ENCODE results near the gene ZC3H7A. TPM values are rescaled to one million over a fixed set of nuclear protein-coding genes. Genes with fewer than 3 reads are reported as not detected.

ZC3H7A gene
- total RNA-seq, 4 donors from 2014 or later: 16.6 to 34.1 (median 30.2) TPM

- WGBS, 2 donors: 67 to 84% methylated on average over 3 of the region's 3 CpGs
- no peaks in the 10 kb centered on the region for H3K27me3 ChIP-seq
- peaks cover 0 to 7% (median 0%) of the 10 kb centered on the region in 3 donors for H3K4me1 ChIP-seq
- no peak for TF ChIP-seq POLR2A (IDR thresholded peaks at IDR 0.05)
- no peak for TF ChIP-seq CTCF (IDR thresholded peaks at IDR 0.05)
- no peak overlapping the region for H3K27ac ChIP-seq
- H3K36me3 ChIP-seq: peaks cover 6 to 99% (median 13%) of the 10 kb centered on the region in 3 donors
- H3K4me3 ChIP-seq: no peak overlapping the region
- intact Hi-C loops (cut with DNase I): no loop called here
- no peak for DNase-seq
- H3K9me3 ChIP-seq: no peaks in the 10 kb centered on the region
Measured at GRCh38 chr16:11722468-11722808, 74.6 kb downstream of the ZC3H7A start.

- Histone ChIP-seq H3K27ac (no peak overlapping the region), H3K4me3 (no peak overlapping the region), H3K27me3 (no peaks in the 10 kb centered on the region), H3K4me1 (peaks cover 0 to 7% (median 0%) of the 10 kb centered on the region in 3 donors), H3K9me3 (no peaks in the 10 kb centered on the region), H3K36me3 (peaks cover 6 to 100% (median 13%) of the 10 kb centered on the region in 3 donors)
- intact Hi-C loops (cut with DNase I): no loop called here
- WGBS, 2 donors: 83 to 90% methylated on average over 4 of the region's 4 CpGs
- TF ChIP-seq POLR2A (IDR thresholded peaks at IDR 0.05) (no peak), CTCF (IDR thresholded peaks at IDR 0.05) (no peak)
- DNase-seq: no peak
Measured at GRCh38 chr16:11721781-11722467, 75.1 kb downstream of the ZC3H7A start.

- intact Hi-C loops (cut with DNase I): loop anchor here (5.0 to 10.0 kb wide), 3 partner anchors 75 to 755 kb away; no protein-coding TSS in a partner anchor
- peaks cover 6 to 94% (median 7%) of the 10 kb centered on the region in 3 donors for H3K36me3 ChIP-seq
- no peak overlapping the region for H3K27ac ChIP-seq
- no peak for DNase-seq
- no peaks in the 10 kb centered on the region for H3K27me3 ChIP-seq
- no peak overlapping the region for H3K4me3 ChIP-seq
- peaks cover 0 to 18% (median 0%) of the 10 kb centered on the region in 3 donors for H3K4me1 ChIP-seq
- no peaks in the 10 kb centered on the region for H3K9me3 ChIP-seq
- 86 to 92% methylated on average over 4 of the region's 4 CpGs for WGBS, 2 donors
- no peak for TF ChIP-seq POLR2A (IDR thresholded peaks at IDR 0.05)
- no peak for TF ChIP-seq CTCF (IDR thresholded peaks at IDR 0.05)
Measured at GRCh38 chr16:11719762-11720161, 77.3 kb downstream of the ZC3H7A start.

- Histone ChIP-seq H3K27me3 (no peaks in the 10 kb centered on the region), H3K4me1 (peaks cover 0 to 23% (median 0%) of the 10 kb centered on the region in 3 donors), H3K4me3 (no peak overlapping the region), H3K27ac (no peak overlapping the region), H3K36me3 (peaks cover 6 to 94% (median 7%) of the 10 kb centered on the region in 3 donors), H3K9me3 (no peaks in the 10 kb centered on the region)
- DNase-seq: no peak
- TF ChIP-seq POLR2A (IDR thresholded peaks at IDR 0.05): no peak
- no peak for TF ChIP-seq CTCF (IDR thresholded peaks at IDR 0.05)
- intact Hi-C loops (cut with DNase I): loop anchor here (5.0 to 10.0 kb wide), 3 partner anchors 74 to 754 kb away; no protein-coding TSS in a partner anchor
Measured at GRCh38 chr16:11719171-11719570, 77.9 kb downstream of the ZC3H7A start.

- H3K4me1 ChIP-seq: peaks cover 0 to 23% (median 0%) of the 10 kb centered on the region in 3 donors
- intact Hi-C loops (cut with DNase I): loop anchor here (5.0 to 10.0 kb wide), 3 partner anchors 73 to 753 kb away; no protein-coding TSS in a partner anchor
- H3K4me3 ChIP-seq: no peak overlapping the region
- peaks cover 6 to 94% (median 7%) of the 10 kb centered on the region in 3 donors for H3K36me3 ChIP-seq
- H3K9me3 ChIP-seq: no peaks in the 10 kb centered on the region
- TF ChIP-seq CTCF (IDR thresholded peaks at IDR 0.05) (no peak), POLR2A (IDR thresholded peaks at IDR 0.05) (no peak)
- WGBS, 2 donors: 63 to 77% methylated on average over 5 of the region's 5 CpGs
- H3K27me3 ChIP-seq: no peaks in the 10 kb centered on the region
- no peak overlapping the region for H3K27ac ChIP-seq
- DNase-seq: no peak
Measured at GRCh38 chr16:11717811-11718210, 79.2 kb downstream of the ZC3H7A start.

All from esophagus squamous epithelium (tissue), 5 donors.